ENCODE measurements around the gene SARM1. TPM values are rescaled to one million over a fixed set of nuclear protein-coding genes. Genes with fewer than 3 reads are reported as not detected.
A peak's percentile ranks its signal among the peaks of the same experiment; 100 is the strongest.

SARM1 gene
- total RNA-seq, 5 donors from 2014 or later (not counting 1 experiment from before 2014, with no cell fraction given): 26.0 to 42.3 (median 37.9) TPM

GRCh38 chr17:28398280-28398981 is 26.9 kb downstream of the SARM1 start:
- H3K27ac ChIP-seq (ENCODE audit: low read length): no peak overlapping the region
- Mint-ChIP-seq H3K27ac (peak overlapping the region; percentile 3 to 55), H3K4me1 (peaks cover 0 to 4% (median 2%) of the 10 kb centered on the region in 3 donors), H3K4me3 (no peak overlapping the region), H3K27me3 (no peaks in the 10 kb centered on the region), H3K9me3 (no peaks in the 10 kb centered on the region), H3K36me3 (peaks cover 14% of the 10 kb centered on the region)
- ChIA-PET CTCF (no interaction called here), POLR2A (no interaction called here)
- DNase-seq (no peak), ATAC-seq (replicated peaks in 1 of 4) (no peak)
- peaks cover 0 to 32% of the 10 kb centered on the region in 2 donors for H3K36me3 ChIP-seq (ENCODE audit: control insufficient read depth in 2 of 2, extremely low read depth in 1 of 2, insufficient read depth in 1 of 2, low read length in 1 of 2)
- WGBS (ENCODE audit: insufficient coverage): 83% methylated on average over 5 of the region's 6 CpGs
- H3K4me1 ChIP-seq (ENCODE audit: control insufficient read depth in 1 of 2, extremely low read depth in 1 of 2, insufficient read depth in 2 of 2, low read length in 2 of 2): no peaks in the 10 kb centered on the region
- H3K27me3 ChIP-seq (replicated peaks in 1 of 2; ENCODE audit: control insufficient read depth in 2 of 2, extremely low read depth in 1 of 2, insufficient read depth in 2 of 2, low read length in 1 of 2): no peaks in the 10 kb centered on the region
- no peaks in the 10 kb centered on the region for H3K9me3 ChIP-seq
- H3K4me3 ChIP-seq (ENCODE audit: control insufficient read depth in 1 of 2, extremely low read depth in 1 of 2, low read length in 1 of 2): no peak overlapping the region

GRCh38 chr17:28399808-28400207 is 28.3 kb downstream of the SARM1 start:
- Histone ChIP-seq H3K27me3 (replicated peaks in 1 of 2; ENCODE audit: control insufficient read depth in 2 of 2, extremely low read depth in 1 of 2, insufficient read depth in 2 of 2, low read length in 1 of 2) (no peaks in the 10 kb centered on the region), H3K36me3 (ENCODE audit: control insufficient read depth in 2 of 2, extremely low read depth in 1 of 2, insufficient read depth in 1 of 2, low read length in 1 of 2) (peaks cover 0 to 20% of the 10 kb centered on the region in 2 donors), H3K27ac (ENCODE audit: low read length) (no peak overlapping the region), H3K4me1 (ENCODE audit: control insufficient read depth in 1 of 2, extremely low read depth in 1 of 2, insufficient read depth in 2 of 2, low read length in 2 of 2) (no peaks in the 10 kb centered on the region), H3K4me3 (ENCODE audit: control insufficient read depth in 1 of 2, extremely low read depth in 1 of 2, low read length in 1 of 2) (no peak overlapping the region), H3K9me3 (no peaks in the 10 kb centered on the region)
- ATAC-seq (replicated peaks in 1 of 4) (no peak), DNase-seq (no peak)
- H3K27ac Mint-ChIP-seq: no peak overlapping the region
- H3K4me3 Mint-ChIP-seq: no peak overlapping the region
- ChIA-PET CTCF (interaction anchor here in 1 of 2 donors (1.6 kb wide), 1 partner anchor 16 kb away, joined by 3 read pairs; no protein-coding TSS in a partner anchor), POLR2A (no interaction called here)
- H3K9me3 Mint-ChIP-seq: no peaks in the 10 kb centered on the region
- WGBS (ENCODE audit: insufficient coverage): 96% methylated on average over 4 of the region's 4 CpGs
- peaks cover 0 to 4% of the 10 kb centered on the region in 2 donors for H3K27me3 Mint-ChIP-seq
- H3K36me3 Mint-ChIP-seq: peaks cover 4% of the 10 kb centered on the region
- H3K4me1 Mint-ChIP-seq: peaks cover 5 to 7% (median 6%) of the 10 kb centered on the region in 3 donors

GRCh38 chr17:28402224-28402630 is 30.7 kb downstream of the SARM1 start:
- no peaks in the 10 kb centered on the region for H3K9me3 Mint-ChIP-seq
- ChIA-PET CTCF (no interaction called here), POLR2A (no interaction called here)
- no peak overlapping the region for H3K4me3 Mint-ChIP-seq
- Histone ChIP-seq H3K4me1 (ENCODE audit: control insufficient read depth in 1 of 2, extremely low read depth in 1 of 2, insufficient read depth in 2 of 2, low read length in 2 of 2) (peaks cover 0 to 16% of the 10 kb centered on the region in 2 experiments), H3K36me3 (ENCODE audit: control insufficient read depth in 2 of 2, extremely low read depth in 1 of 2, insufficient read depth in 1 of 2, low read length in 1 of 2) (no peaks in the 10 kb centered on the region), H3K4me3 (ENCODE audit: control insufficient read depth in 1 of 2, extremely low read depth in 1 of 2, low read length in 1 of 2) (no peak overlapping the region), H3K27ac (ENCODE audit: low read length) (no peak overlapping the region), H3K27me3 (replicated peaks in 1 of 2; ENCODE audit: control insufficient read depth in 2 of 2, extremely low read depth in 1 of 2, insufficient read depth in 2 of 2, low read length in 1 of 2) (peaks cover 0 to 9% of the 10 kb centered on the region in 2 experiments), H3K9me3 (no peaks in the 10 kb centered on the region)
- peaks cover 5 to 16% (median 12%) of the 10 kb centered on the region in 3 donors for H3K4me1 Mint-ChIP-seq
- DNase-seq: no peak
- peaks cover 2% of the 10 kb centered on the region for H3K36me3 Mint-ChIP-seq
- no peak for ATAC-seq (replicated peaks in 1 of 4)
- H3K27ac Mint-ChIP-seq: peak overlapping the region; percentile 27 to 58
- H3K27me3 Mint-ChIP-seq: peaks cover 1 to 4% of the 10 kb centered on the region in 2 donors
- WGBS (ENCODE audit: insufficient coverage): no CpG with 5 or more reads among the region's 3 CpGs

GRCh38 chr17:28402844-28403243 is 31.4 kb downstream of the SARM1 start:
- Mint-ChIP-seq H3K27ac (no peak overlapping the region), H3K9me3 (no peaks in the 10 kb centered on the region), H3K4me1 (peaks cover 5 to 16% (median 12%) of the 10 kb centered on the region in 3 donors), H3K27me3 (peaks cover 4% of the 10 kb centered on the region in 2 donors), H3K4me3 (no peak overlapping the region), H3K36me3 (no peaks in the 10 kb centered on the region)
- H3K27ac ChIP-seq (ENCODE audit: low read length): no peak overlapping the region
- ATAC-seq (replicated peaks in 1 of 4) (no peak), DNase-seq (no peak)
- CTCF ChIA-PET: no interaction called here
- peaks cover 0 to 16% of the 10 kb centered on the region in 2 experiments for H3K4me1 ChIP-seq (ENCODE audit: control insufficient read depth in 1 of 2, extremely low read depth in 1 of 2, insufficient read depth in 2 of 2, low read length in 2 of 2)
- no peaks in the 10 kb centered on the region for H3K36me3 ChIP-seq (ENCODE audit: control insufficient read depth in 2 of 2, extremely low read depth in 1 of 2, insufficient read depth in 1 of 2, low read length in 1 of 2)
- POLR2A ChIA-PET: no interaction called here
- peaks cover 0 to 16% of the 10 kb centered on the region in 2 experiments for H3K27me3 ChIP-seq (replicated peaks in 1 of 2; ENCODE audit: control insufficient read depth in 2 of 2, extremely low read depth in 1 of 2, insufficient read depth in 2 of 2, low read length in 1 of 2)
- no peaks in the 10 kb centered on the region for H3K9me3 ChIP-seq
- 95% methylated on average over 5 of the region's 6 CpGs for WGBS (ENCODE audit: insufficient coverage)
- no peak overlapping the region for H3K4me3 ChIP-seq (ENCODE audit: control insufficient read depth in 1 of 2, extremely low read depth in 1 of 2, low read length in 1 of 2)

- 75% methylated on average over 1 of the region's 2 CpGs for WGBS (ENCODE audit: insufficient coverage)
- ATAC-seq (replicated peaks in 1 of 4) (no peak), DNase-seq (no peak)
- H3K27ac ChIP-seq (ENCODE audit: low read length): no peak overlapping the region
- H3K4me3 ChIP-seq (ENCODE audit: control insufficient read depth in 1 of 2, extremely low read depth in 1 of 2, low read length in 1 of 2): no peak overlapping the region
- no peaks in the 10 kb centered on the region for H3K9me3 ChIP-seq
- no peaks in the 10 kb centered on the region for H3K36me3 ChIP-seq (ENCODE audit: control insufficient read depth in 2 of 2, extremely low read depth in 1 of 2, insufficient read depth in 1 of 2, low read length in 1 of 2)
- no peaks in the 10 kb centered on the region for H3K9me3 Mint-ChIP-seq
- no peak overlapping the region for H3K27ac Mint-ChIP-seq
- POLR2A ChIA-PET: no interaction called here
- CTCF ChIA-PET: no interaction called here
- H3K4me3 Mint-ChIP-seq: peak overlapping the region in 2 of 3 donors; percentile 57 to 75
- peaks cover 11% of the 10 kb centered on the region in 2 donors for H3K27me3 Mint-ChIP-seq
- no peaks in the 10 kb centered on the region for H3K36me3 Mint-ChIP-seq
- peaks cover 0 to 20% of the 10 kb centered on the region in 2 experiments for H3K27me3 ChIP-seq (replicated peaks in 1 of 2; ENCODE audit: control insufficient read depth in 2 of 2, extremely low read depth in 1 of 2, insufficient read depth in 2 of 2, low read length in 1 of 2)
- peaks cover 0 to 16% of the 10 kb centered on the region in 2 experiments for H3K4me1 ChIP-seq (ENCODE audit: control insufficient read depth in 1 of 2, extremely low read depth in 1 of 2, insufficient read depth in 2 of 2, low read length in 2 of 2)
- peaks cover 5 to 16% (median 12%) of the 10 kb centered on the region in 3 donors for H3K4me1 Mint-ChIP-seq
Observed at GRCh38 chr17:28404007-28404406, 32.5 kb downstream of the SARM1 start.

- POLR2A ChIA-PET: no interaction called here
Observed at GRCh38 chr17:28404461-28404811, 32.9 kb downstream of the SARM1 start.

More at GRCh38 chr17:28404461-28404811, 32.9 kb downstream of the SARM1 start:
- no peak for DNase-seq
- peaks cover 5 to 16% (median 12%) of the 10 kb centered on the region in 3 donors for H3K4me1 Mint-ChIP-seq
- no peak overlapping the region for H3K27ac Mint-ChIP-seq
- H3K27ac ChIP-seq (ENCODE audit: low read length): no peak overlapping the region
- peaks cover 0 to 16% of the 10 kb centered on the region in 2 experiments for H3K4me1 ChIP-seq (ENCODE audit: control insufficient read depth in 1 of 2, extremely low read depth in 1 of 2, insufficient read depth in 2 of 2, low read length in 2 of 2)
- H3K36me3 ChIP-seq (ENCODE audit: control insufficient read depth in 2 of 2, extremely low read depth in 1 of 2, insufficient read depth in 1 of 2, low read length in 1 of 2): no peaks in the 10 kb centered on the region
- H3K27me3 ChIP-seq (replicated peaks in 1 of 2; ENCODE audit: control insufficient read depth in 2 of 2, extremely low read depth in 1 of 2, insufficient read depth in 2 of 2, low read length in 1 of 2): peaks cover 0 to 20% of the 10 kb centered on the region in 2 experiments
- no peaks in the 10 kb centered on the region for H3K9me3 Mint-ChIP-seq
- peak overlapping the region; percentile 47 to 75 (median 57) for H3K4me3 Mint-ChIP-seq
- no peaks in the 10 kb centered on the region for H3K36me3 Mint-ChIP-seq
- 94% methylated on average over 5 of the region's 5 CpGs for WGBS (ENCODE audit: insufficient coverage)
- H3K9me3 ChIP-seq: no peaks in the 10 kb centered on the region
- no peak overlapping the region for H3K4me3 ChIP-seq (ENCODE audit: control insufficient read depth in 1 of 2, extremely low read depth in 1 of 2, low read length in 1 of 2)
- CTCF ChIA-PET: interaction anchor here in 1 of 2 donors (0.5 kb wide), 1 partner anchor 13 kb away, joined by 3 read pairs; no protein-coding TSS in a partner anchor
- H3K27me3 Mint-ChIP-seq: peaks cover 11 to 12% of the 10 kb centered on the region in 2 donors
- no peak for ATAC-seq (replicated peaks in 1 of 4)

All from T-cell (primary cell).